NB4 (cell line): ENCODE data around the gene COMMD4.
"Not testable (repeated sequence)": the region's sequence is repeated elsewhere in the genome, so short reads cannot be mapped to it uniquely, and the experiment has no call there.

ENCODE experiments used
- DNase-seq: peaks from one replicate; pipeline ENCODE4 v3.0.0; 2010; ENCODE audit warnings: low read depth
- H3K4me3 ChIP-seq: one replicate; pipeline ENCODE4 v1.5.1; 2011; ENCODE audit warnings: mild to moderate bottlenecking, low read depth, low read length, moderate library complexity
- MAX ChIP-seq: IDR thresholded peaks from 2 replicates; pipeline ENCODE4 v1.6.1; 2011; ENCODE audit warnings: low read depth, low read length
- MYC ChIP-seq: IDR thresholded peaks from 2 replicates; pipeline ENCODE4 v1.6.1; 2011; ENCODE audit warnings: low read depth, low read length
- POLR2A ChIP-seq: IDR thresholded peaks from 2 replicates; pipeline ENCODE4 v1.6.1; 2011; ENCODE audit warnings: mild to moderate bottlenecking; ENCODE audit not compliant: insufficient read length; ENCODE audit errors: extremely low read depth
- TF ChIP-seq, protein P1 (sequence below): IDR thresholded peaks from one replicate; pipeline ENCODE4 v1.5.1; 2012; ENCODE audit warnings: low read depth, low read length

COMMD4 gene

GRCh38 chr15:75327005-75327404, 8.9 kb upstream of the COMMD4 start:
- H3K4me3 ChIP-seq = no peak overlapping the region
- DNase-seq = no peak
- TF ChIP-seq POLR2A = no peak
- TF ChIP-seq, protein P1, sequence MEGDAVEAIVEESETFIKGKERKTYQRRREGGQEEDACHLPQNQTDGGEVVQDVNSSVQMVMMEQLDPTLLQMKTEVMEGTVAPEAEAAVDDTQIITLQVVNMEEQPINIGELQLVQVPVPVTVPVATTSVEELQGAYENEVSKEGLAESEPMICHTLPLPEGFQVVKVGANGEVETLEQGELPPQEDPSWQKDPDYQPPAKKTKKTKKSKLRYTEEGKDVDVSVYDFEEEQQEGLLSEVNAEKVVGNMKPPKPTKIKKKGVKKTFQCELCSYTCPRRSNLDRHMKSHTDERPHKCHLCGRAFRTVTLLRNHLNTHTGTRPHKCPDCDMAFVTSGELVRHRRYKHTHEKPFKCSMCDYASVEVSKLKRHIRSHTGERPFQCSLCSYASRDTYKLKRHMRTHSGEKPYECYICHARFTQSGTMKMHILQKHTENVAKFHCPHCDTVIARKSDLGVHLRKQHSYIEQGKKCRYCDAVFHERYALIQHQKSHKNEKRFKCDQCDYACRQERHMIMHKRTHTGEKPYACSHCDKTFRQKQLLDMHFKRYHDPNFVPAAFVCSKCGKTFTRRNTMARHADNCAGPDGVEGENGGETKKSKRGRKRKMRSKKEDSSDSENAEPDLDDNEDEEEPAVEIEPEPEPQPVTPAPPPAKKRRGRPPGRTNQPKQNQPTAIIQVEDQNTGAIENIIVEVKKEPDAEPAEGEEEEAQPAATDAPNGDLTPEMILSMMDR = no peak
- TF ChIP-seq MYC = no peak
- no peak for TF ChIP-seq MAX

GRCh38 chr15:75327491-75327890, 8.4 kb upstream of the COMMD4 start:
- TF ChIP-seq, protein P1 = no peak
- no peak for TF ChIP-seq MAX
- TF ChIP-seq POLR2A = no peak
- no peak for TF ChIP-seq MYC
- DNase-seq = no peak

GRCh38 chr15:75328493-75329314, 7.2 kb upstream of the COMMD4 start:
- no peak for TF ChIP-seq POLR2A
- TF ChIP-seq, protein P1 = peak; percentile 8
- H3K4me3 ChIP-seq = no peak overlapping the region
- no peak for DNase-seq

More at GRCh38 chr15:75327491-75327890, 8.4 kb upstream of the COMMD4 start:
- no peak overlapping the region for H3K4me3 ChIP-seq

GRCh38 chr15:75329571-75329970, 6.3 kb upstream of the COMMD4 start:
- no peak for TF ChIP-seq MYC
- TF ChIP-seq MAX = no peak
- TF ChIP-seq POLR2A = no peak
- TF ChIP-seq, protein P1 = no peak
- no peak overlapping the region for H3K4me3 ChIP-seq
- no peak for DNase-seq

DNA sequence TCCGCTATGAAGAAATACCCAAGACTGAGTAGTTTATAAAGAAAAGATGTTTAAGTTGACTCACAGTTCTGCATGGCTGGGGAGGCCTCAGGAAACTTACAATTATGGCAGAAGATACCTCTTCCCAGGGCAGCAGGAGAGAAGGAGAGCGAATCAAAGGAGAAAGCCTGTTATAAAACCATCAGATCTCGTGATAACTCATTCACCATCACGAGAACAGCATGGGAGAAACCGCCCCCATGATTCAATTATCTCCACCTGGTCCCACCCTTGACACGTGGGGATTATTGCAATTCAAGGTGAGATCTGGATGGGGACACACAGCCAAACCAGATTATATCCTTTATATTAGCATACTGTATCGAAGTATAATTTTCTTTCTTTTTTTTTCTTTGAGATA, 3.8 kb upstream of the COMMD4 start:
- not testable (repeated sequence) for H3K4me3 ChIP-seq, DNase-seq

DNA sequence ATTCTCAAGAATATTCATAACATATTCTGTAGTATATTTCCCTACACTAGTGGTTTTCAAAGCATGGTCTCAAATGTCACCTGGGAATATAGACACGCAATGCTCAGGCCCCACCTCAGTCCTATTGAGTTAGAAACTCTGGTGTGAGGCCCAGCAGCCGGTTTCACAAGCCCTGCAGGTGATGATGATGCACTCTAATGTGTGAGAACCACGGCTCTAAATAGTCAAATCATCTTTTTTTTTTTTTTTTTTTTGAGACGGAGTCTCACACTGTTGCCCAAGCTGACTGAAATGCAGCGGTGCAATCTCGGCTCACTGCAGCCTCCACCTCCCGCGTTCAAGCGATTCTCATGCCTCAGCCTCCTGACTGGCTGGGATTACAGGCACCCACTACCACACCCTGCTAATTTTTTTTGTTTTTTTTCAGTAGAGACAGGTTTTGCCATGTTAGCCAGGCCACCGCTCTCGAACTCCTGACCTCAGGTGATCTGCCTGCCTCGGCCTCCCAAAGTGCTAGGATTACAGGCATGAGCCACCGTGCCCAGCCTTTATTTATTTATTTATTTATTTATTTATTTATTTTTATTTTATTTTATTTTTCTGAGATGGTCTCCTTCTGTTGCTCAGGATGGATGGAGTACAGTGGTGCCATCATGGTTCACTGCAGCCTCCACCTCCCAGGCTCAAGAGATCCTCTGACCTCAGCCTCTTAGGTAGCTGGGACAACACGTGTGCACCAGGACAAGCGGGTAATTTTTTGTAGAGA, 2.0 kb upstream of the COMMD4 start:
- H3K4me3 ChIP-seq, DNase-seq: not testable (repeated sequence)

- no peak for DNase-seq
- TF ChIP-seq MAX = no peak
- TF ChIP-seq POLR2A = no peak
- TF ChIP-seq MYC = no peak
- TF ChIP-seq, protein P1 = no peak
- H3K4me3 ChIP-seq = peak overlapping the region; percentile 81
Observed at GRCh38 chr15:75335313-75335704, 554 bp upstream of the COMMD4 start.
